HepG2 (cell line): ENCODE results near the gene PPP4R3A. TPM values are rescaled to one million over a fixed set of nuclear protein-coding genes. Genes with fewer than 3 reads are reported as not detected.
A peak's percentile ranks its signal among the peaks of the same experiment; 100 is the strongest.

ENCODE experiments used
- AGO2 ChIP-seq: fragments of 200-400 bp; formaldehyde crosslinking; optimal IDR thresholded peaks from 2 replicates; pipeline ENCODE3; 2017; ENCODE audit warnings: mild to moderate bottlenecking, low read depth, low read length, moderate library complexity
- ELF4 ChIP-seq: sonication (generic); formaldehyde crosslinking; IDR thresholded peaks from 2 replicates; pipeline ENCODE4 v1.5.0; 2020; ENCODE audit warnings: missing genetic modification reagents, mild to moderate bottlenecking, moderate library complexity, borderline replicate concordance
- FOXP4 ChIP-seq: sonication (generic); formaldehyde crosslinking; IDR thresholded peaks from 2 replicates; pipeline ENCODE4 v1.4.0; 2020; ENCODE audit warnings: missing genetic modification reagents
- FUBP1 ChIP-seq: sonication (generic); formaldehyde crosslinking; IDR thresholded peaks from 2 replicates; pipeline ENCODE4 v1.5.1; 2020; ENCODE audit warnings: missing genetic modification reagents, mild to moderate bottlenecking, borderline replicate concordance
- ISX ChIP-seq: sonication (generic); formaldehyde crosslinking; conservative IDR thresholded peaks from 2 replicates; pipeline ENCODE4 v1.5.0; 2020; ENCODE audit warnings: missing genetic modification reagents
- KMT2A ChIP-seq: sonication (generic); formaldehyde crosslinking; IDR thresholded peaks from 2 replicates; pipeline ENCODE4 v1.4.0; 2020; ENCODE audit warnings: missing genetic modification reagents
- MTA3 ChIP-seq: sonication (generic); formaldehyde crosslinking; IDR thresholded peaks from 2 replicates; pipeline ENCODE4 v1.4.0; 2020; ENCODE audit warnings: missing genetic modification reagents
- MYNN ChIP-seq: sonication (generic); formaldehyde crosslinking; IDR thresholded peaks from 2 replicates; pipeline ENCODE4 v1.4.0; 2020; ENCODE audit warnings: mild to moderate bottlenecking, low read depth, missing genetic modification reagents
- NFE2 ChIP-seq: sonication (generic); formaldehyde crosslinking; IDR thresholded peaks from 2 replicates; pipeline ENCODE4 v1.4.0; 2020; ENCODE audit warnings: missing genetic modification reagents
- ZFP36L1 ChIP-seq: sonication (generic); formaldehyde crosslinking; IDR thresholded peaks from 2 replicates; pipeline ENCODE4 v1.8.0; 2022; ENCODE audit warnings: mild to moderate bottlenecking, missing genetic modification reagents, moderate library complexity
- ZIK1 ChIP-seq: sonication (generic); formaldehyde crosslinking; IDR thresholded peaks from 2 replicates; pipeline ENCODE4 v1.5.0; 2020; ENCODE audit warnings: mild to moderate bottlenecking, low read depth, missing genetic modification reagents, borderline replicate concordance
- ZNF207 ChIP-seq: fragments of 450-650 bp; IDR thresholded peaks from 2 replicates; pipeline ENCODE4 v1.6.1; 2016; ENCODE audit warnings: antibody characterized with exemption, borderline replicate concordance
- ZNF589 ChIP-seq: sonication (generic); formaldehyde crosslinking; conservative IDR thresholded peaks from 2 replicates; pipeline ENCODE4 v1.8.0; 2022; ENCODE audit warnings: mild to moderate bottlenecking, moderate library complexity, missing genetic modification reagents
- ZNF772 ChIP-seq: sonication (generic); formaldehyde crosslinking; IDR thresholded peaks from 2 replicates; pipeline ENCODE4 v1.5.0; 2020; ENCODE audit warnings: mild to moderate bottlenecking, missing genetic modification reagents
- polyA plus RNA-seq, 8 experiments: library from polyadenylated mRNA; depleted of rRNA in 3 of 8; stranded (reverse) in 7 of 8; unstranded in 1 of 8; fragments of >200 nt; fragmentation: Illumina TruSeq in 4 of 8; extraction: Trizol in 4 of 8; gene quantifications; 2 replicates each; pipeline versions ENCODE4 v1.2.1 to v1.2.3, GENCODE V29; 2011 to 2016; ENCODE audit warnings: low read depth in 4 of 8, missing spikeins in 1 of 8, mixed read lengths in 1 of 8; ENCODE audit not compliant: insufficient read depth in 1 of 8
- total RNA-seq, 5 experiments: library from RNA; depleted of rRNA; stranded (reverse); fragments of >200 nt; fragmentation: Illumina TruSeq; extraction: Trizol; gene quantifications; 2 replicates each; pipeline ENCODE4 v1.2.3, GENCODE V29; 2016; ENCODE audit warnings: low read depth in 1 of 5
- TF ChIP-seq, protein P1 (sequence below): sonication (generic); formaldehyde crosslinking; IDR thresholded peaks from 2 replicates; pipeline ENCODE4 v1.5.0; 2020; ENCODE audit warnings: mild to moderate bottlenecking, missing genetic modification reagents, borderline replicate concordance

The PPP4R3A gene
- total and polyA plus RNA-seq, 2 of the 13 experiments (the other 11 are each of a cell fraction or from before 2014, with no cell fraction given): 22.5 to 57.4 TPM

DNA sequence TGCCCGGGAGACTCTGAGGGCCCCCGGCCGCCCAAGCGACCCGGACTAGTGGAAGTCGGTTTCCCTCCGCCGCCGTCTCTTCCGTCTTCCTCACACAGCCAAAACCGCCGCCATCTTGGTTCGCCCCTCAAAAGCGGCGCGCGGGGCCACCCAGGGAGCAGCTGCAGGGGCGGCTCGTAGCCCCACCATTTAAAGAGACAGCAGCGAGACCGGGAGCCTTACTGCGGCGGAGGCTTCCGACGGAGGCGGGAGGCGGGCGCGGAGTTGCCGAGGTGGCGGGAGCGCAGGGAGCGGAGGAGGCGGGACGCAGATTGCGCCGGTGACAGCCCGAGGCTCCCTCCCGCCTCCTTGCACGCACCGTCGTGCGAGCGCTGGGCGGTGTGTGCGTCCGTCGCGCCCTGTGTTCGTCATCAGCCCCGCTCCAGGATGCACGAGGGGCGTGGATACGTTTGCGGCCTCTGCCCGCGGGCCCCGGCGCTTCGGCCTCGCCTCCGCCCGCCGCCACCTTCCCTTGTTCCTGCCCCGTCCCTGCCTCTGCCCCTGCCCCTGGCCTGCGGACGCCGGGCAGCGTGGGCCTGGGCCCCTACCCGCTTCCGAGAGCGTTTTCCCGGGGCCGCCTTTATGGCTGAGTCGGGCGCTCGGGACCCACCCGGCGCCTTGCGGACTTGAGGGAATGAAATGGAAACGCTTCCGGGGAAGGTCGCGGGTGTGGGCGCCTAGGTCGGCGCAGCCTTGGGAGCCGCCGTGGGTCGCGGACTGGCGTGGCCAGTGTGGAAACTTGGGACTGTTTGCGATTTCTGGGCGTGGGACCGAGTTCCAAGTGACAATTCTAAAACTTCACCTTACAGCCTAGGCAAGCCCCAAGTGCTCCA, at the start of gene PPP4R3A (continued):
- TF ChIP-seq, protein P1, sequence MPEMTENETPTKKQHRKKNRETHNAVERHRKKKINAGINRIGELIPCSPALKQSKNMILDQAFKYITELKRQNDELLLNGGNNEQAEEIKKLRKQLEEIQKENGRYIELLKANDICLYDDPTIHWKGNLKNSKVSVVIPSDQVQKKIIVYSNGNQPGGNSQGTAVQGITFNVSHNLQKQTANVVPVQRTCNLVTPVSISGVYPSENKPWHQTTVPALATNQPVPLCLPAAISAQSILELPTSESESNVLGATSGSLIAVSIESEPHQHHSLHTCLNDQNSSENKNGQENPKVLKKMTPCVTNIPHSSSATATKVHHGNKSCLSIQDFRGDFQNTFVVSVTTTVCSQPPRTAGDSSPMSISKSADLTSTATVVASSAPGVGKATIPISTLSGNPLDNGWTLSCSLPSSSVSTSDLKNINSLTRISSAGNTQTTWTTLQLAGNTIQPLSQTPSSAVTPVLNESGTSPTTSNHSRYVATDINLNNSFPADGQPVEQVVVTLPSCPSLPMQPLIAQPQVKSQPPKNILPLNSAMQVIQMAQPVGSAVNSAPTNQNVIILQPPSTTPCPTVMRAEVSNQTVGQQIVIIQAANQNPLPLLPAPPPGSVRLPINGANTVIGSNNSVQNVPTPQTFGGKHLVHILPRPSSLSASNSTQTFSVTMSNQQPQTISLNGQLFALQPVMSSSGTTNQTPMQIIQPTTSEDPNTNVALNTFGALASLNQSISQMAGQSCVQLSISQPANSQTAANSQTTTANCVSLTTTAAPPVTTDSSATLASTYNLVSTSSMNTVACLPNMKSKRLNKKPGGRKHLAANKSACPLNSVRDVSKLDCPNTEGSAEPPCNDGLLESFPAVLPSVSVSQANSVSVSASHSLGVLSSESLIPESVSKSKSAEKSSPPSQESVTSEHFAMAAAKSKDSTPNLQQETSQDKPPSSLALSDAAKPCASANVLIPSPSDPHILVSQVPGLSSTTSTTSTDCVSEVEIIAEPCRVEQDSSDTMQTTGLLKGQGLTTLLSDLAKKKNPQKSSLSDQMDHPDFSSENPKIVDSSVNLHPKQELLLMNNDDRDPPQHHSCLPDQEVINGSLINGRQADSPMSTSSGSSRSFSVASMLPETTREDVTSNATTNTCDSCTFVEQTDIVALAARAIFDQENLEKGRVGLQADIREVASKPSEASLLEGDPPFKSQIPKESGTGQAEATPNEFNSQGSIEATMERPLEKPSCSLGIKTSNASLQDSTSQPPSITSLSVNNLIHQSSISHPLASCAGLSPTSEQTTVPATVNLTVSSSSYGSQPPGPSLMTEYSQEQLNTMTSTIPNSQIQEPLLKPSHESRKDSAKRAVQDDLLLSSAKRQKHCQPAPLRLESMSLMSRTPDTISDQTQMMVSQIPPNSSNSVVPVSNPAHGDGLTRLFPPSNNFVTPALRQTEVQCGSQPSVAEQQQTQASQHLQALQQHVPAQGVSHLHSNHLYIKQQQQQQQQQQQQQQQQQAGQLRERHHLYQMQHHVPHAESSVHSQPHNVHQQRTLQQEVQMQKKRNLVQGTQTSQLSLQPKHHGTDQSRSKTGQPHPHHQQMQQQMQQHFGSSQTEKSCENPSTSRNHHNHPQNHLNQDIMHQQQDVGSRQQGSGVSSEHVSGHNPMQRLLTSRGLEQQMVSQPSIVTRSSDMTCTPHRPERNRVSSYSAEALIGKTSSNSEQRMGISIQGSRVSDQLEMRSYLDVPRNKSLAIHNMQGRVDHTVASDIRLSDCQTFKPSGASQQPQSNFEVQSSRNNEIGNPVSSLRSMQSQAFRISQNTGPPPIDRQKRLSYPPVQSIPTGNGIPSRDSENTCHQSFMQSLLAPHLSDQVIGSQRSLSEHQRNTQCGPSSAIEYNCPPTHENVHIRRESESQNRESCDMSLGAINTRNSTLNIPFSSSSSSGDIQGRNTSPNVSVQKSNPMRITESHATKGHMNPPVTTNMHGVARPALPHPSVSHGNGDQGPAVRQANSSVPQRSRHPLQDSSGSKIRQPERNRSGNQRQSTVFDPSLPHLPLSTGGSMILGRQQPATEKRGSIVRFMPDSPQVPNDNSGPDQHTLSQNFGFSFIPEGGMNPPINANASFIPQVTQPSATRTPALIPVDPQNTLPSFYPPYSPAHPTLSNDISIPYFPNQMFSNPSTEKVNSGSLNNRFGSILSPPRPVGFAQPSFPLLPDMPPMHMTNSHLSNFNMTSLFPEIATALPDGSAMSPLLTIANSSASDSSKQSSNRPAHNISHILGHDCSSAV (CRISPR knock-in tag): peak; percentile 48; the same call in 1 of the 2 replicates
- no peak for TF ChIP-seq NFE2 (CRISPR knock-in tag)
- no peak for TF ChIP-seq ZNF207
- TF ChIP-seq MTA3 (CRISPR knock-in tag): no peak
- TF ChIP-seq FUBP1: 0 out of 2 replicates have a peak, but pooled peaks have one; percentile 63
- TF ChIP-seq ISX (CRISPR knock-in tag): 0 out of 2 replicates have a peak, but pooled peaks have one; percentile 24
- TF ChIP-seq ZIK1: peak; percentile 96
- peak; percentile 93 for TF ChIP-seq AGO2
- peak; percentile 55; the same call in 1 of the 2 replicates for TF ChIP-seq ZNF772 (CRISPR knock-in tag)
- peak; percentile 81; the same call in 1 of the 2 replicates for TF ChIP-seq KMT2A (CRISPR knock-in tag)
- TF ChIP-seq ELF4 (CRISPR knock-in tag): 0 out of 2 replicates have a peak, but pooled peaks have one; percentile 46
- peak; percentile 94; the same call in 1 of the 2 replicates for TF ChIP-seq ZFP36L1
- TF ChIP-seq ZNF589 (CRISPR knock-in tag): peak; percentile 88
- TF ChIP-seq MYNN: no peak
- 0 out of 2 replicates have a peak, but pooled peaks have one; percentile 12 for TF ChIP-seq FOXP4 (CRISPR knock-in tag)
